Activated CD4-positive, CD25-positive, alpha-beta regulatory T cell (primary cell): ENCODE measurements around the gene ANXA5.
"Not testable (repeated sequence)": the region's sequence is repeated elsewhere in the genome, so short reads cannot be mapped to it uniquely, and the experiment has no call there.

ENCODE experiments used
- DNase-seq, 4 experiments: peaks; one replicate each; lab custom pipeline; 2025; lab: John Stamatoyannopoulos, UW

The ANXA5 gene

GRCh38 chr4:121696581-121697461 lies at the start of gene ANXA5:
Gene ANXA5, minus strand, starts transcription at chr4:121696980. Its CDS starts 391 bp downstream, at chr4:121696589.
- DNase-seq = peak; percentile 35 to 63 (median 44)

- no peak for DNase-seq
Observed at GRCh38 chr4:121742794-121743193, 46.0 kb upstream of the ANXA5 start.

GRCh38 chr4:121741751-121742150 lies 45.0 kb upstream of the ANXA5 start:
- DNase-seq = no peak

GRCh38 chr4:121740796-121741409 lies 44.1 kb upstream of the ANXA5 start:
- no peak for DNase-seq

GRCh38 chr4:121739575-121739974 lies 42.8 kb upstream of the ANXA5 start:
- no peak for DNase-seq

- DNase-seq = no peak
Observed at GRCh38 chr4:121738780-121739535, 42.2 kb upstream of the ANXA5 start.

GRCh38 chr4:121737846-121738554 lies 41.2 kb upstream of the ANXA5 start:
- DNase-seq = no peak

- no peak for DNase-seq
Observed at GRCh38 chr4:121736735-121737351, 40.1 kb upstream of the ANXA5 start.

- DNase-seq = no peak
Observed at GRCh38 chr4:121734571-121734970, 37.8 kb upstream of the ANXA5 start.

- no peak for DNase-seq
Observed at GRCh38 chr4:121733942-121734341, 37.2 kb upstream of the ANXA5 start.

- DNase-seq = not testable (repeated sequence)
Observed at GRCh38 chr4:121729753-121730152, 33.0 kb upstream of the ANXA5 start.

- DNase-seq = no peak
Observed at GRCh38 chr4:121728798-121729226, 32.0 kb upstream of the ANXA5 start.

GRCh38 chr4:121728066-121728465 lies 31.3 kb upstream of the ANXA5 start:
- DNase-seq = no peak

GRCh38 chr4:121726642-121727268 lies 30.0 kb upstream of the ANXA5 start:
- no peak for DNase-seq

- no peak for DNase-seq
Observed at GRCh38 chr4:121724671-121725070, 27.9 kb upstream of the ANXA5 start.

- DNase-seq = no peak
Observed at GRCh38 chr4:121721700-121722099, 24.9 kb upstream of the ANXA5 start.

GRCh38 chr4:121720109-121720508 lies 23.3 kb upstream of the ANXA5 start:
- DNase-seq = no peak

GRCh38 chr4:121717680-121718237 lies 21.0 kb upstream of the ANXA5 start:
- no peak for DNase-seq

GRCh38 chr4:121714548-121714947 lies 17.8 kb upstream of the ANXA5 start:
- DNase-seq = no peak

- DNase-seq = no peak
Observed at GRCh38 chr4:121712783-121713182, 16.0 kb upstream of the ANXA5 start.
